D721Med (cell line): ENCODE results near the gene C1QTNF6.

Experiments used
- DNase-seq: peaks from one replicate; pipeline ENCODE4 v3.0.0; 2011; ENCODE audit warnings: low spot score; ENCODE audit not compliant: insufficient read length
- FAIRE-seq: peaks from 2 replicates; lab custom pipeline; 2011; peaks lifted over from hg19 to GRCh38; lab: Jason Lieb, UNC
- TF ChIP-seq, protein P1 (sequence below): IDR thresholded peaks from 2 replicates; pipeline ENCODE4 v1.5.1; 2012; ENCODE audit warnings: mild to moderate bottlenecking, control low read depth; ENCODE audit not compliant: insufficient read depth; ENCODE audit errors: missing control alignments

Gene C1QTNF6

DNA sequence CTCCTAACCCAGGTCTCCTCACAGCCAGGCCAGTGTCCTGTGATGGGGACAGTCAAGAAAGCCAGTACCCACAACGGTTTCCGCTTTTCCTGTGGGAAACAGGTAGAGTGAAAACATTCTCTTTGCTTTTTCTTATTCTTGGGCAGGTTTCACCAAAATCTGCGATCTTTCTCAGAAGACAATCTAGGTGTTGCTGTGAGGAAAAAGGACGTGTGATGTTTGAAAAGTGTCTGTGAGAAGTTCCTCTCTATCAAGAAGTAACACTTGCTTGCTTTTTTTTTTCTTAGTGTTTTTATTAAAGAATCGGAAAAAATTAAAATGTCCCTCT, 29.1 kb downstream of the C1QTNF6 start:
- DNase-seq, result no peak
- FAIRE-seq, result no peak
- TF ChIP-seq, protein P1, sequence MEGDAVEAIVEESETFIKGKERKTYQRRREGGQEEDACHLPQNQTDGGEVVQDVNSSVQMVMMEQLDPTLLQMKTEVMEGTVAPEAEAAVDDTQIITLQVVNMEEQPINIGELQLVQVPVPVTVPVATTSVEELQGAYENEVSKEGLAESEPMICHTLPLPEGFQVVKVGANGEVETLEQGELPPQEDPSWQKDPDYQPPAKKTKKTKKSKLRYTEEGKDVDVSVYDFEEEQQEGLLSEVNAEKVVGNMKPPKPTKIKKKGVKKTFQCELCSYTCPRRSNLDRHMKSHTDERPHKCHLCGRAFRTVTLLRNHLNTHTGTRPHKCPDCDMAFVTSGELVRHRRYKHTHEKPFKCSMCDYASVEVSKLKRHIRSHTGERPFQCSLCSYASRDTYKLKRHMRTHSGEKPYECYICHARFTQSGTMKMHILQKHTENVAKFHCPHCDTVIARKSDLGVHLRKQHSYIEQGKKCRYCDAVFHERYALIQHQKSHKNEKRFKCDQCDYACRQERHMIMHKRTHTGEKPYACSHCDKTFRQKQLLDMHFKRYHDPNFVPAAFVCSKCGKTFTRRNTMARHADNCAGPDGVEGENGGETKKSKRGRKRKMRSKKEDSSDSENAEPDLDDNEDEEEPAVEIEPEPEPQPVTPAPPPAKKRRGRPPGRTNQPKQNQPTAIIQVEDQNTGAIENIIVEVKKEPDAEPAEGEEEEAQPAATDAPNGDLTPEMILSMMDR, result no peak

DNA sequence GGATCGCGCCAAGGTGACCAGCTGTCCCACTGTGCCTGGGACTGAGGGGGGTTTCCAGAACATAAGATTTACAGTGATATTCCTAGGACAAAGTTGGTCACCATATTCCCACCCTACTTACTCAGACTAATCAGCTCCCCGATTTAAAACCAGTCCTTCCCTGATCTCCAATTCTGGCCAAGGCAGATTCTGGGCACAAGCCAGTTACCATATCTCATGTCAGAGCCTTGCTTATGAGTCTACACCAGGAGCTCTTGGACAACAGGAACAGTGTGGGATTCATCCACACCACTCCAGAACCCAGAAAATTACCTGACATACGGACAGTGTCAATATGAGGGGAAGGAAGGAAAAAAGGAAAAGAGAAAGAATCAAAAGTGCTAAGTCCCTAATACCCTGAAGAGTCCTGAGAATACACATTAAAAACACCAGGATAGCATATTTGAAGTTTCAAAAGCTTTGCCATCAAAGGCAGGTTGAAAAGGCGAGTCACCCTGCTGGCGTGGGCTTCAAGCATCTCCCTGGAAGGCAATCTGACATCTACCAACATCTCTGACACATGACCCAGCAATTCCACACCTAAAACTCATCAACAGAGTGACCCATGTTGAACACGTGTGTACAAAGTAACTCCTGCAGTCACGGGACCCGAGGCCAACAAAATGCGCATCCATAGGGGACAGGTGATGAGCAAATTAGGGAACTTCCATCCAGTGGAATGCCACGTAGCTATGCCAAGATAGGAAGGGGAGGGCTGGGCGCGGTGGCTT, 30.3 kb downstream of the C1QTNF6 start:
- TF ChIP-seq, protein P1, result no peak
- no peak for DNase-seq
- no peak for FAIRE-seq

DNA sequence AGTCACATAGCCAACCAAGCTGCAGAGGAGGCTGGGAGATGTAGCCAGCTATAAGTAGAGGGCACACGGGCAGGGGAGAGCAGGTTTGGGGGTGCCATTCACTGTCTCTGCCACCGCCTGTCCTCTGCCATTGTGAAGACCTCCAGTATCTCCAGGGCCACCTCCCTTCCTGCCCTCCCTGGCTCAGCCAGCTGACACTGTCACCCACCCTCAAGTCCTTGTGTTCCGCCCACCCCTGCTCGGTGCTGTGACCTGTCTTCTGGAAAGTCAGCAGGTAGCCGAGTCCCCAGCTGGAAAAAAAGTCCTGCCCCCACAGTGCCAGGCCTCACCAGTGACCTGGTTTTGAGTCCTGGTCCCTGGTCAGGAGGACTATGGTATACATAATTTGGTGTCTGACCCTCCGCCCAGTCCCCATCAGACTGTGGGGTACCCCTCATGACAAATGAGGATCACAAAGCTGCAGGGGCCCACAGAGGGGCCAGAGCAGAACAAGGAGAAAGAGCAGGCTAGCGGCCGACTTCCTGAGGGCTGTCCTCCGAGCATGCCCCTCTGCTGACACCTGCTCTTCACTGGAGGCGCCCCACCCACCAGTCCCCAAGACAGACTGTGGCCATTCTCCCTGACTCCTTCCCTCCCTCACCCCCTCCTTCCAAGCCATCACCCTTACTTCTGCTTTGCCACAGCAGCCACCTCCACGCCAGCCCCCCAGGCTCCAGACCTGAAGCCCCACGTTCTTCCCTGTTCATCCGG, 31.2 kb downstream of the C1QTNF6 start:
- FAIRE-seq, result no peak
- TF ChIP-seq, protein P1, result no peak
- no peak for DNase-seq

DNA sequence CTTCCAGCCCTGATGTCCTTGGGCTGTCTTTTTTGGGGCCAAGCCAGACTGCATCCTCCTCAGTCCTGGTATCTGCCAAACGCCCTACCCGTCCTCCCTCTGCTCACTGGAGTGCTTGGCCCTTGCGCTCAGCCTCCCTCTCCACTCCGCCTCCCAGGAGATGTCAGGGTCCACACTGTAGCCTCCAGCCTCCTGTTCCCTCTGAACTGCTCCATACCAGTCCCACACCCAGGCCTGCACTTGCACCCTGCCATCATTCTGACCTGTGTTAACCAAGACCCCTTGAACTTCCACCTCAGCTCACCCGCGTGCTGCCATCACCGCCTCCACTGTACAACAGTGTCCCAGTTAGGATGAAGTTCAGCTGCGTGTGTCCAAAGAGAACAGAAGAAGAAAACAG, 32.1 kb downstream of the C1QTNF6 start:
- no peak for FAIRE-seq
- DNase-seq, result no peak
- TF ChIP-seq, protein P1, result no peak

DNA sequence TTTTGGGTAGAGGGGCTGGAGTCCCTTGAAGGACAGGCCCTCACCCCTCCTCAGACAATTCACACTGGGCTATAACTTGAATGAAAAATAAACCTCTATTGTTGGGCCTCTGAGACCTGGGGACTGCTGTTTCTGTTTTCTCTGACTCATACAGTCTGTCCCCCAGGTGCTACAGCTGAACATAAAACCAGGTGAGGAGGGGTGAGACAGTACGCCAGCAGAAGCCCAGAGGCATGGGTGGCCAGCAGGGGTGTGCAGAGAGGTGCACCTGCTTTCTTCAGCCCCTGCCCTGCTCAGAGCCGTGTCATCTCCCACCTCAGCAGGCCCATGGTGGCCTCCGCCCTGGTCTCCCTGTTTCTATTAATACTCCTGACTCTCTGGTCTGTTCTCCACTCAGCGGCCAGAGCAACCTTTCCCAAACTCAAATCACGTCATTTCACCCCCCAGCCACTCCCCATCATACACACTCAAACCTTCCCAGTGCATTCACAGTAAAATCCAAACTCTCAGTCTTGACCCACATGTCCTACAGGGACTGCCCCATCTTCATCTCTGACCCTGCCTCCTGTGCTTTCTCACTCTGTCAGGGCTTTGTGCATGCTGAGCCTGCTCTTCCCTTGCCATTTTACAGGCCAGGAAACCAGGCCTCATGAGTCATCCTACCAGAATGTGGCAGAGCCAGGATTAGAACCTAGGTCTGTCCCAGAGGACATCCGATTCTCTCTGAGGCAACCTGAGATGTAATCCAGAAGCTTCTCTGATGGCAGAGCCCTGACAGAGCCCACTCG, 32.9 kb downstream of the C1QTNF6 start:
- TF ChIP-seq, protein P1, result no peak
- FAIRE-seq (no peak), DNase-seq (no peak)

DNA sequence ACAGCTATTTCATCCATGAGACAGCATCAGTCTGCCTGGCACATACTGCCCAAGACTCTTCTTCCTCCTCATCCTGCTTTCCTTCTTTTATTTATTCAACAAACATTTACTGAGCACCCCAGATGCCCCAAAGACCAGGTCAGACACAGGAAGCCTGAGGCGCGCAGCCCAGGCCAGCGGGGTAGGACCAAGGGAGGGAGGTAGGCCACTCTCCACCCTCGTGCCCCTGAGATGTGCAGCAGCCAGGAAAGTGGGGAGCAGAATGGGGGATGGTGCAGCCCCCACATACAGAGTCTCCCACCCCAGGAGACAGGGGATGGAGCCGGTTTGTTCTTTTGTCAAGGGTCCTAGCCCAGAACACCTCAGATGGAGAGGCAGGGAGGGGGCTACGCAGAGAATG, 34.1 kb downstream of the C1QTNF6 start:
- TF ChIP-seq, protein P1, result no peak
- FAIRE-seq (no peak), DNase-seq (no peak)
